HCT116 (cell line): ENCODE results near the gene CDH16.

ENCODE experiments used
- CTCF ChIP-seq, 3 experiments: fragments of 200-600 bp in 1 of 3; sonication (generic) in 1 of 3; IDR thresholded peaks in 2 of 3; conservative IDR thresholded peaks in 1 of 3; 2 replicates each; pipeline ENCODE4 v1.5.1; 2012 to 2017; ENCODE audit warnings: low read depth in 2 of 3, low read length in 2 of 3, antibody characterized with exemption in 1 of 3, borderline replicate concordance in 1 of 3, control low read depth in 1 of 3, mild to moderate bottlenecking in 1 of 3, mixed read lengths in 1 of 3, mixed run types in 1 of 3, moderate library complexity in 1 of 3; ENCODE audit not compliant: insufficient read depth in 1 of 3
- EGR1 ChIP-seq: IDR thresholded peaks from 2 replicates; pipeline ENCODE4 v1.6.1; 2012; ENCODE audit warnings: low read depth
- EZH2phosphoT487 ChIP-seq: fragments of 200-600 bp; IDR thresholded peaks from 2 replicates; pipeline ENCODE4 v1.6.1; 2018; ENCODE audit warnings: antibody characterized with exemption, borderline replicate concordance
- JUND ChIP-seq: IDR thresholded peaks from 2 replicates; pipeline ENCODE4 v1.6.1; 2012
- MAX ChIP-seq: IDR thresholded peaks from 2 replicates; pipeline ENCODE4 v1.6.1; 2012
- POLR2A ChIP-seq: IDR thresholded peaks from 2 replicates; pipeline ENCODE4 v1.7.0; 2011; ENCODE audit warnings: borderline replicate concordance; ENCODE audit not compliant: insufficient read depth, insufficient read length; ENCODE audit errors: extremely low read depth
- RAD21 ChIP-seq: IDR thresholded peaks from 2 replicates; pipeline ENCODE4 v1.6.1; 2012; ENCODE audit warnings: low read depth, mild to moderate bottlenecking
- REST ChIP-seq: IDR thresholded peaks from 2 replicates; pipeline ENCODE4 v1.6.1; 2012; ENCODE audit warnings: low read depth
- ZBTB33 ChIP-seq: IDR thresholded peaks from 2 replicates; pipeline ENCODE4 v1.6.1; 2011; ENCODE audit warnings: mild to moderate bottlenecking, low read length, moderate library complexity; ENCODE audit not compliant: insufficient replicate concordance; ENCODE audit errors: extremely low read depth
- ZFX ChIP-seq: fragments of 450-650 bp; IDR thresholded peaks from 2 replicates; pipeline ENCODE4 v1.6.1; 2017

GRCh38 chr16:66954097-66954659 lies 35.5 kb upstream of the CDH16 start:
- TF ChIP-seq ZFX (no peak), POLR2A (no peak), CTCF (IDR thresholded peaks at IDR 0.05 in 2 of 3, conservative IDR thresholded peaks at IDR 0.05 in 1 of 3; ENCODE audit: borderline replicate concordance in 1 of 3, insufficient read depth in 1 of 3, low read depth in 2 of 3, low read length in 2 of 3) (peak; percentile 82 to 93 (median 88)), EGR1 (no peak), ZBTB33 (no peak), REST (no peak), EZH2phosphoT487 (no peak), MAX (no peak), RAD21 (peak; percentile 96), JUND (no peak)
